OCI-LY1 (cell line): Measurements from ENCODE around the gene SMC4.

Experiments used
- CTCF ChIP-seq: fragments of 200-600 bp; sonication (generic), shearing (Covaris generic); IDR thresholded peaks from 2 replicates; pipeline ENCODE4 v1.5.1; 2017; ENCODE audit warnings: mild to moderate bottlenecking, antibody characterized with exemption, low read length, moderate library complexity, mixed read lengths
- EZH2 ChIP-seq: fragments of 200-600 bp; sonication (generic), shearing (Covaris generic); IDR thresholded peaks from 2 replicates; pipeline ENCODE4 v1.8.0; 2017; ENCODE audit warnings: borderline replicate concordance, mixed run types, mild to moderate bottlenecking, antibody characterized with exemption, low read length, moderate library complexity, mixed read lengths

GRCh38 chr3:160458151-160458550, 58.7 kb downstream of the SMC4 start:
- no peak for TF ChIP-seq CTCF
- TF ChIP-seq EZH2 = no peak
